ENCODE results near the gene RAB3IL1.

RAB3IL1 gene

GRCh38 chr11:61869708-61870451 lies 47.5 kb downstream of the RAB3IL1 start:
- no peaks in the 10 kb centered on the region for H3K27me3 ChIP-seq (replicated peaks; ENCODE audit: control insufficient read depth, insufficient read depth, low read length, poor library complexity, severe bottlenecking)
- peaks cover 8% of the 10 kb centered on the region for H3K4me1 ChIP-seq (ENCODE audit: control insufficient read depth, insufficient read depth, low read length, poor library complexity, severe bottlenecking)
- H3K9me3 ChIP-seq (ENCODE audit: control insufficient read depth, low read length), result no peaks in the 10 kb centered on the region
- H3K27ac ChIP-seq (ENCODE audit: insufficient read depth, low read length, poor library complexity, severe bottlenecking), result no peak overlapping the region
- H3K4me3 ChIP-seq (ENCODE audit: insufficient read depth, low read depth, low read length, poor library complexity, severe bottlenecking), result no peak overlapping the region
- DNase-seq, result no peak
- no peaks in the 10 kb centered on the region for H3K36me3 ChIP-seq (ENCODE audit: control insufficient read depth, insufficient read depth, low read length)

- Histone ChIP-seq H3K4me3 (ENCODE audit: insufficient read depth, low read depth, low read length, poor library complexity, severe bottlenecking) (no peak overlapping the region), H3K27me3 (replicated peaks; ENCODE audit: control insufficient read depth, insufficient read depth, low read length, poor library complexity, severe bottlenecking) (no peaks in the 10 kb centered on the region), H3K9me3 (ENCODE audit: control insufficient read depth, low read length) (no peaks in the 10 kb centered on the region), H3K27ac (ENCODE audit: insufficient read depth, low read length, poor library complexity, severe bottlenecking) (no peak overlapping the region), H3K4me1 (ENCODE audit: control insufficient read depth, insufficient read depth, low read length, poor library complexity, severe bottlenecking) (peaks cover 8% of the 10 kb centered on the region), H3K36me3 (ENCODE audit: control insufficient read depth, insufficient read depth, low read length) (no peaks in the 10 kb centered on the region)
- DNase-seq, result no peak
Observed at GRCh38 chr11:61869429-61869707, 48.0 kb downstream of the RAB3IL1 start.

DNA sequence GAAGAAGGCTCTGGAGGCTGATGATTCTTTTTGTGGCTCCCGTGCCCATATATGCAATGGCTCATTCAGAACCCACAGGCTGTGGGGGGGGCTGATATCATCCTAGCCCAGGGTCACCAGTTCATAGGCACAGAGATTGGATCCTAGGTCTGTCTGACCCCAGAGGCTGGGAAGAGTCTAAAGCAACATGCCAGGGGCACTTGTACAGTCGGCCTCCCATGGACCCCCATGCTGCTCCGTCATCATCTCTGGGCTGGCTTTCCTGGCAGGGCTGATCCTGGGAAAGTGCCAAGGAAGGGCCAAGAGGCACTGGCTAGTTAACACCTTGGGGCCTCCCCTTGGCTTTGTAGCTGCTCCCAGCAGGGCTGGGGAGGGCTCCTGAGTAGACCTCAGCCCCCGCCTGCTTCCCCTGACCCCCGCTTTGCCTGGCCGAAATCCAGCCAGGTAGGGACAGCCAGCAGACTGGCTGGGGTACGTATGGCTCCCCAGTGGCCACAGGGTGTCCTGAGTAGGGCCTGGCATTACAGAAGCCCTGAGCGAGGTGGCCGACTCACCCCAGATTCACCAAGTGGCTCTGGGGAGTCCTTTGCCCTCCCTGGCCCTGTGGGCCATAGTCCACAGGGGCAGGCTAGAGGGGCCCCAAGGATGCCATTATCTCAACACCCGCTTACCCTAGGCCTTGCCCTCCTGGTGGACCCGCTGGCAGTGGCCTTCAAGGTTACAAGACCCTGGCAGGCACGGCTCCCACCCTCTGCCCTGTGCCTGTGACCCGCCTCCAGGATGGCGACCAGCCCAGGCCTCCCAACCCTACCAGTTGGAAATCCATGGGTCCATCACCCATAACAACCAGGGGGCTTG lies 48.6 kb downstream of the RAB3IL1 start:
- H3K36me3 ChIP-seq (ENCODE audit: control insufficient read depth, insufficient read depth, low read length), result no peaks in the 10 kb centered on the region
- H3K9me3 ChIP-seq (ENCODE audit: control insufficient read depth, low read length), result no peaks in the 10 kb centered on the region
- no peak overlapping the region for H3K4me3 ChIP-seq (ENCODE audit: insufficient read depth, low read depth, low read length, poor library complexity, severe bottlenecking)

GRCh38 chr11:61866958-61867343 lies 50.4 kb downstream of the RAB3IL1 start:
- H3K4me1 ChIP-seq (ENCODE audit: control insufficient read depth, insufficient read depth, low read length, poor library complexity, severe bottlenecking), result peaks cover 8% of the 10 kb centered on the region
- DNase-seq, result no peak
- H3K9me3 ChIP-seq (ENCODE audit: control insufficient read depth, low read length), result no peaks in the 10 kb centered on the region
- no peak overlapping the region for H3K27ac ChIP-seq (ENCODE audit: insufficient read depth, low read length, poor library complexity, severe bottlenecking)
- H3K27me3 ChIP-seq (replicated peaks; ENCODE audit: control insufficient read depth, insufficient read depth, low read length, poor library complexity, severe bottlenecking), result no peaks in the 10 kb centered on the region
- H3K4me3 ChIP-seq (ENCODE audit: insufficient read depth, low read depth, low read length, poor library complexity, severe bottlenecking), result no peak overlapping the region
- no peaks in the 10 kb centered on the region for H3K36me3 ChIP-seq (ENCODE audit: control insufficient read depth, insufficient read depth, low read length)

More for the DNA sequence above, 48.6 kb downstream of the RAB3IL1 start:
- no peak for DNase-seq
- no peaks in the 10 kb centered on the region for H3K27me3 ChIP-seq (replicated peaks; ENCODE audit: control insufficient read depth, insufficient read depth, low read length, poor library complexity, severe bottlenecking)
- H3K4me1 ChIP-seq (ENCODE audit: control insufficient read depth, insufficient read depth, low read length, poor library complexity, severe bottlenecking), result peaks cover 8% of the 10 kb centered on the region
- no peak overlapping the region for H3K27ac ChIP-seq (ENCODE audit: insufficient read depth, low read length, poor library complexity, severe bottlenecking)

DNA sequence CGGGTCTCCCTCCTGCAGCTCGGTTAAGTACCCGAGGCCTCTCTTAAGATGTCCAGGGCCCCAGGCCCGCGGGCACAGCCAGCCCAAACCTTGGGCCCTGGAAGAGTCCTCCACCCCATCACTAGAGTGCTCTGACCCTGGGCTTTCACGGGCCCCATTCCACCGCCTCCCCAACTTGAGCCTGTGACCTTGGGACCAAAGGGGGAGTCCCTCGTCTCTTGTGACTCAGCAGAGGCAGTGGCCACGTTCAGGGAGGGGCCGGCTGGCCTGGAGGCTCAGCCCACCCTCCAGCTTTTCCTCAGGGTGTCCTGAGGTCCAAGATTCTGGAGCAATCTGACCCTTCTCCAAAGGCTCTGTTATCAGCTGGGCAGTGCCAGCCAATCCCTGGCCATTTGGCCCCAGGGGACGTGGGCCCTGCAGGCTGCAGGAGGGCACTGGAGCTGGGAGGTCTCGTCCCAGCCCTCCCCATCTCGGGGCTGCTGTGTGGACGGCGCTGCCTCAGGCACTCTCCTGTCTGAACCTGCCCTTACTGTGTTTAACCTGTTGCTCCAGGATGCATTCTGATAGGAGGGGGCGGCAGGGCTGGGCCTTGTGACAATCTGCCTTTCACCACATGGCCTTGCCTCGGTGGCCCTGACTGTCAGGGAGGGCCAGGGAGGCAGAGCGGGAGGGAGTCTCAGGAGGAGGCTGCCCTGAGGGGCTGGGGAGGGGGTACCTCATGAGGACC lies 51.0 kb downstream of the RAB3IL1 start:
- no peak for DNase-seq
- Histone ChIP-seq H3K27me3 (replicated peaks; ENCODE audit: control insufficient read depth, insufficient read depth, low read length, poor library complexity, severe bottlenecking) (no peaks in the 10 kb centered on the region), H3K36me3 (ENCODE audit: control insufficient read depth, insufficient read depth, low read length) (no peaks in the 10 kb centered on the region), H3K4me3 (ENCODE audit: insufficient read depth, low read depth, low read length, poor library complexity, severe bottlenecking) (no peak overlapping the region), H3K4me1 (ENCODE audit: control insufficient read depth, insufficient read depth, low read length, poor library complexity, severe bottlenecking) (peaks cover 6% of the 10 kb centered on the region), H3K27ac (ENCODE audit: insufficient read depth, low read length, poor library complexity, severe bottlenecking) (no peak overlapping the region), H3K9me3 (ENCODE audit: control insufficient read depth, low read length) (no peaks in the 10 kb centered on the region)

DNA sequence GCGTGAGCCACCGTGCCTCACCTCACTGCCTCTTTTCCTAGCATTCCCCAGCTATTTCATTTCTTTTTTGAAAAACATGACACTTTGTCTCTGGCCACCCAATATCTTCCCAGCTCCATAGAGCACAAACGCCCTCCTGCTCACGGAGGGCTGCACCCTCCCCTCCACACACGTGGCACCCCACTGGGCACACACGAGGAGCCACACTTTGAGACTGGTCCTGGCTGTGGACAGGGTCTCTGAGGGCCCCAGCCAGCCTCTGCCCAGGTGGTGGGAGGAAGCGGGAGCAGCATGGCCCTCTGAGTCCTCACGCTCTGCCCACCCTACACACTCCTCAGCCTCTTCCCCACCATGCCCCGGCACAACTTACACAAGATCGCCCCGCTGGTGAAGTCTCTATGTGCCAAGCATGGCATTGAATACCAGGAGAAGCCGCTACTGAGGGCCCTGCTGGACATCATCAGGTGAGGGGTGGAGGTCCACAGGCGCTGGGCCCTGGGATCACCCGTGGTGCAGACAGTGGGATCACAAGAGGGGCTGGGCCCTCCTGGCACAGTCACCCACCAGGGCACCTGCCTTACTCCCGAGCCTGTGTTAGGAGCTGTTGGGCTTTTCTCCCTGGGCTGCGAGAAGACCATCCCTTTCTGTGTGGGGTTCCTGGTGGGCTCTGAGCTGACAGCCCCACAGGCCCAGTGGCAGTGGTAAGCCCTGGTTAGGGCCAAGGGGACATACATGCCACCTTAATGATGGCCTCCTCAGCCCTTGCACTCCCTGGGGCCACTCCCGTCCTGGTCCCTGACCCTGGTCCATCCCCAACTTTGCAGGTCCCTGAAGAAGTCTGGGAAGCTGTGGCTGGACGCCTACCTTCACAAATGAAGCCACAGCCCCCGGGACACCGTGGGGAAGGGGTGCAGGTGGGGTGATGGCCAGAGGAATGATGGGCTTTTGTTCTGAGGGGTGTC lies 52.3 kb downstream of the RAB3IL1 start:
- H3K27ac ChIP-seq (ENCODE audit: insufficient read depth, low read length, poor library complexity, severe bottlenecking), result no peak overlapping the region

GRCh38 chr11:61863548-61864081 lies 53.8 kb downstream of the RAB3IL1 start:
- Histone ChIP-seq H3K4me3 (ENCODE audit: insufficient read depth, low read depth, low read length, poor library complexity, severe bottlenecking) (no peak overlapping the region), H3K27me3 (replicated peaks; ENCODE audit: control insufficient read depth, insufficient read depth, low read length, poor library complexity, severe bottlenecking) (no peaks in the 10 kb centered on the region), H3K27ac (ENCODE audit: insufficient read depth, low read length, poor library complexity, severe bottlenecking) (no peak overlapping the region), H3K4me1 (ENCODE audit: control insufficient read depth, insufficient read depth, low read length, poor library complexity, severe bottlenecking) (no peaks in the 10 kb centered on the region), H3K36me3 (ENCODE audit: control insufficient read depth, insufficient read depth, low read length) (no peaks in the 10 kb centered on the region), H3K9me3 (ENCODE audit: control insufficient read depth, low read length) (no peaks in the 10 kb centered on the region)
- DNase-seq, result no peak

More for the DNA sequence above, 52.3 kb downstream of the RAB3IL1 start:
- H3K36me3 ChIP-seq (ENCODE audit: control insufficient read depth, insufficient read depth, low read length), result no peaks in the 10 kb centered on the region
- no peak for DNase-seq
- H3K27me3 ChIP-seq (replicated peaks; ENCODE audit: control insufficient read depth, insufficient read depth, low read length, poor library complexity, severe bottlenecking), result no peaks in the 10 kb centered on the region
- no peaks in the 10 kb centered on the region for H3K4me1 ChIP-seq (ENCODE audit: control insufficient read depth, insufficient read depth, low read length, poor library complexity, severe bottlenecking)
- no peak overlapping the region for H3K4me3 ChIP-seq (ENCODE audit: insufficient read depth, low read depth, low read length, poor library complexity, severe bottlenecking)
- no peaks in the 10 kb centered on the region for H3K9me3 ChIP-seq (ENCODE audit: control insufficient read depth, low read length)

GRCh38 chr11:61862714-61863547 lies 54.4 kb downstream of the RAB3IL1 start:
- no peak overlapping the region for H3K27ac ChIP-seq (ENCODE audit: insufficient read depth, low read length, poor library complexity, severe bottlenecking)
- no peaks in the 10 kb centered on the region for H3K36me3 ChIP-seq (ENCODE audit: control insufficient read depth, insufficient read depth, low read length)
- DNase-seq, result no peak

More at GRCh38 chr11:61862714-61863547, 54.4 kb downstream of the RAB3IL1 start:
- Histone ChIP-seq H3K4me1 (ENCODE audit: control insufficient read depth, insufficient read depth, low read length, poor library complexity, severe bottlenecking) (no peaks in the 10 kb centered on the region), H3K4me3 (ENCODE audit: insufficient read depth, low read depth, low read length, poor library complexity, severe bottlenecking) (no peak overlapping the region), H3K27me3 (replicated peaks; ENCODE audit: control insufficient read depth, insufficient read depth, low read length, poor library complexity, severe bottlenecking) (no peaks in the 10 kb centered on the region), H3K9me3 (ENCODE audit: control insufficient read depth, low read length) (no peaks in the 10 kb centered on the region)
